ENCODE results near the gene TBX10. TPM values are rescaled to one million over a fixed set of nuclear protein-coding genes. Genes with fewer than 3 reads are reported as not detected.

TBX10 gene
- total and polyA plus RNA-seq, 2 of the 8 experiments (the other 6 are each of a cell fraction or from before 2014, with no cell fraction given): 0.09 TPM; not detected in 1

DNA sequence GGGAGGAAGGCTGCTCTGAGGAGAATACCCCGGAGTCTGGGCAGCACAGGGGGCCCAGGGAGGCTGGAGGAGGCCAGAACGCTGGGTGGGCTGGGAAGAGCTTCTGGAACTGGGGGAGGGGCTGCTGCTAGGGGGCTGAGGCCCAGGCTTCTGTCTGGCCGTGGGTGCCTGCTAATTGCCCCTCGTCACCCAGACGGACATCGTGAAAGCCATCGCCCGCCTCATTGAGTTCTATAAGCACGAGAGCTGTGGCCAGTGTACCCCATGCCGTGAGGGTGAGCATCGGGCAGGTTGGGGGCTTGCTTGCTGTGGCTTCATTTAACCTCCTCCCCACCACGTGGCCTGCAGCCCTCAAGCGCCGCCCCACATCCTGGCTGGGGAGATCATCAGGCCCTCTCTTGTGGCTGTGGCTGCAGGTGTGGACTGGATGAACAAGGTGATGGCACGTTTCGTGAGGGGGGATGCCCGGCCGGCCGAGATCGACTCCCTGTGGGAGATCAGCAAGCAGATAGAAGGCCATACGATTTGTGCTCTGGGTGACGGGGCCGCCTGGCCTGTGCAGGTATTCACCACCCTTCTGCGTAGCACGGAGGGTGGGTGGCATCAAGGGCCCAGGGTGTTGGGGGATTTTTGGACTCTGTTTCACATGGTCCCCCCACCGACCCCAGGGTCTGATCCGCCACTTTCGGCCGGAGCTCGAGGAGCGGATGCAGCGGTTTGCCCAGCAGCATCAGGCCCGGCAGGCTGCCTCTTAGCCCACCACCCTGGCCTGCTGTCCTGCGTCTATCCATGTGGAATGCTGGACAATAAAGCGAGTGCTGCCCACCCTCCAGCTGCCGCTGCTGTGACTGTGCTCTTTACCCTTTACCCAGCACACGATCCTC is 27.6 kb downstream of the TBX10 start (continued):
- TF ChIP-seq, protein P1, sequence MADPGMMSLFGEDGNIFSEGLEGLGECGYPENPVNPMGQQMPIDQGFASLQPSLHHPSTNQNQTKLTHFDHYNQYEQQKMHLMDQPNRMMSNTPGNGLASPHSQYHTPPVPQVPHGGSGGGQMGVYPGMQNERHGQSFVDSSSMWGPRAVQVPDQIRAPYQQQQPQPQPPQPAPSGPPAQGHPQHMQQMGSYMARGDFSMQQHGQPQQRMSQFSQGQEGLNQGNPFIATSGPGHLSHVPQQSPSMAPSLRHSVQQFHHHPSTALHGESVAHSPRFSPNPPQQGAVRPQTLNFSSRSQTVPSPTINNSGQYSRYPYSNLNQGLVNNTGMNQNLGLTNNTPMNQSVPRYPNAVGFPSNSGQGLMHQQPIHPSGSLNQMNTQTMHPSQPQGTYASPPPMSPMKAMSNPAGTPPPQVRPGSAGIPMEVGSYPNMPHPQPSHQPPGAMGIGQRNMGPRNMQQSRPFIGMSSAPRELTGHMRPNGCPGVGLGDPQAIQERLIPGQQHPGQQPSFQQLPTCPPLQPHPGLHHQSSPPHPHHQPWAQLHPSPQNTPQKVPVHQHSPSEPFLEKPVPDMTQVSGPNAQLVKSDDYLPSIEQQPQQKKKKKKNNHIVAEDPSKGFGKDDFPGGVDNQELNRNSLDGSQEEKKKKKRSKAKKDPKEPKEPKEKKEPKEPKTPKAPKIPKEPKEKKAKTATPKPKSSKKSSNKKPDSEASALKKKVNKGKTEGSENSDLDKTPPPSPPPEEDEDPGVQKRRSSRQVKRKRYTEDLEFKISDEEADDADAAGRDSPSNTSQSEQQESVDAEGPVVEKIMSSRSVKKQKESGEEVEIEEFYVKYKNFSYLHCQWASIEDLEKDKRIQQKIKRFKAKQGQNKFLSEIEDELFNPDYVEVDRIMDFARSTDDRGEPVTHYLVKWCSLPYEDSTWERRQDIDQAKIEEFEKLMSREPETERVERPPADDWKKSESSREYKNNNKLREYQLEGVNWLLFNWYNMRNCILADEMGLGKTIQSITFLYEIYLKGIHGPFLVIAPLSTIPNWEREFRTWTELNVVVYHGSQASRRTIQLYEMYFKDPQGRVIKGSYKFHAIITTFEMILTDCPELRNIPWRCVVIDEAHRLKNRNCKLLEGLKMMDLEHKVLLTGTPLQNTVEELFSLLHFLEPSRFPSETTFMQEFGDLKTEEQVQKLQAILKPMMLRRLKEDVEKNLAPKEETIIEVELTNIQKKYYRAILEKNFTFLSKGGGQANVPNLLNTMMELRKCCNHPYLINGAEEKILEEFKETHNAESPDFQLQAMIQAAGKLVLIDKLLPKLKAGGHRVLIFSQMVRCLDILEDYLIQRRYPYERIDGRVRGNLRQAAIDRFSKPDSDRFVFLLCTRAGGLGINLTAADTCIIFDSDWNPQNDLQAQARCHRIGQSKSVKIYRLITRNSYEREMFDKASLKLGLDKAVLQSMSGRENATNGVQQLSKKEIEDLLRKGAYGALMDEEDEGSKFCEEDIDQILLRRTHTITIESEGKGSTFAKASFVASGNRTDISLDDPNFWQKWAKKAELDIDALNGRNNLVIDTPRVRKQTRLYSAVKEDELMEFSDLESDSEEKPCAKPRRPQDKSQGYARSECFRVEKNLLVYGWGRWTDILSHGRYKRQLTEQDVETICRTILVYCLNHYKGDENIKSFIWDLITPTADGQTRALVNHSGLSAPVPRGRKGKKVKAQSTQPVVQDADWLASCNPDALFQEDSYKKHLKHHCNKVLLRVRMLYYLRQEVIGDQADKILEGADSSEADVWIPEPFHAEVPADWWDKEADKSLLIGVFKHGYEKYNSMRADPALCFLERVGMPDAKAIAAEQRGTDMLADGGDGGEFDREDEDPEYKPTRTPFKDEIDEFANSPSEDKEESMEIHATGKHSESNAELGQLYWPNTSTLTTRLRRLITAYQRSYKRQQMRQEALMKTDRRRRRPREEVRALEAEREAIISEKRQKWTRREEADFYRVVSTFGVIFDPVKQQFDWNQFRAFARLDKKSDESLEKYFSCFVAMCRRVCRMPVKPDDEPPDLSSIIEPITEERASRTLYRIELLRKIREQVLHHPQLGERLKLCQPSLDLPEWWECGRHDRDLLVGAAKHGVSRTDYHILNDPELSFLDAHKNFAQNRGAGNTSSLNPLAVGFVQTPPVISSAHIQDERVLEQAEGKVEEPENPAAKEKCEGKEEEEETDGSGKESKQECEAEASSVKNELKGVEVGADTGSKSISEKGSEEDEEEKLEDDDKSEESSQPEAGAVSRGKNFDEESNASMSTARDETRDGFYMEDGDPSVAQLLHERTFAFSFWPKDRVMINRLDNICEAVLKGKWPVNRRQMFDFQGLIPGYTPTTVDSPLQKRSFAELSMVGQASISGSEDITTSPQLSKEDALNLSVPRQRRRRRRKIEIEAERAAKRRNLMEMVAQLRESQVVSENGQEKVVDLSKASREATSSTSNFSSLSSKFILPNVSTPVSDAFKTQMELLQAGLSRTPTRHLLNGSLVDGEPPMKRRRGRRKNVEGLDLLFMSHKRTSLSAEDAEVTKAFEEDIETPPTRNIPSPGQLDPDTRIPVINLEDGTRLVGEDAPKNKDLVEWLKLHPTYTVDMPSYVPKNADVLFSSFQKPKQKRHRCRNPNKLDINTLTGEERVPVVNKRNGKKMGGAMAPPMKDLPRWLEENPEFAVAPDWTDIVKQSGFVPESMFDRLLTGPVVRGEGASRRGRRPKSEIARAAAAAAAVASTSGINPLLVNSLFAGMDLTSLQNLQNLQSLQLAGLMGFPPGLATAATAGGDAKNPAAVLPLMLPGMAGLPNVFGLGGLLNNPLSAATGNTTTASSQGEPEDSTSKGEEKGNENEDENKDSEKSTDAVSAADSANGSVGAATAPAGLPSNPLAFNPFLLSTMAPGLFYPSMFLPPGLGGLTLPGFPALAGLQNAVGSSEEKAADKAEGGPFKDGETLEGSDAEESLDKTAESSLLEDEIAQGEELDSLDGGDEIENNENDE (IDR thresholded peaks at IDR 0.05; ENCODE audit: insufficient replicate concordance, low read length): no peak
- TF ChIP-seq TAF7 (optimal IDR thresholded peaks at IDR 0.05; ENCODE audit: borderline replicate concordance, low read depth, low read length): no peak
- TF ChIP-seq RXRA (IDR thresholded peaks at IDR 0.05; ENCODE audit: insufficient read depth, low read depth, low read length): no peak
